ENCODE data around the gene SLC35F3. TPM values are rescaled to one million over a fixed set of nuclear protein-coding genes. Genes with fewer than 3 reads are reported as not detected.
"Not testable (repeated sequence)": the region's sequence is repeated elsewhere in the genome, so short reads cannot be mapped to it uniquely, and the experiment has no call there.

SLC35F3 gene
- total RNA-seq, 1 donor from 2014 or later: 0.36 TPM

DNA sequence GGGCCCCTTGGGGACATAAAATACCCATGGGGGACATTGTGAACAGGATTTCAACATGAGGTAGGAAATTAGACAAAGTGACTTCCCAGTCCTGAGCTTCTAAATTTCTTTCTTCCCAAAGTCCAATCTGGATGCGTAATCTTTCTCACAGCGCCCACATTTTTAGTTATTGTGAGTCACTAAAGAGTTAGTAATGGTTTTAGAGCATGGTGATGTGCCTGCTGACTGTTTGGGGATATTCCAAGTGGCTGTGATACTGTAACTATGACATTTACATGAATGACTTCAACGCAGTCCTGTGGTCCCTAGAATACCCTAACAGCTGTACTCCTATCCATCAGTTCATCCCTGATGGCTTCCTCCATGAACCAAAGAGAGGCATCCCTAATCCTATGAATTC lies 244.7 kb downstream of the SLC35F3 start:
- no peak overlapping the region for H3K27ac Mint-ChIP-seq (ENCODE audit: unreplicated experiment)
- no peak overlapping the region for H3K4me3 Mint-ChIP-seq (ENCODE audit: unreplicated experiment)
- peaks cover 4% of the 10 kb centered on the region for H3K36me3 Mint-ChIP-seq (ENCODE audit: low read depth, unreplicated experiment)
- peaks cover 4% of the 10 kb centered on the region for H3K4me1 Mint-ChIP-seq (ENCODE audit: unreplicated experiment)
- H3K9me3 Mint-ChIP-seq (ENCODE audit: unreplicated experiment): no peaks in the 10 kb centered on the region
- H3K27me3 Mint-ChIP-seq (ENCODE audit: unreplicated experiment): peaks cover 3% of the 10 kb centered on the region
- no peak for DNase-seq (ENCODE audit: low spot score)
- TF ChIP-seq, protein P1, sequence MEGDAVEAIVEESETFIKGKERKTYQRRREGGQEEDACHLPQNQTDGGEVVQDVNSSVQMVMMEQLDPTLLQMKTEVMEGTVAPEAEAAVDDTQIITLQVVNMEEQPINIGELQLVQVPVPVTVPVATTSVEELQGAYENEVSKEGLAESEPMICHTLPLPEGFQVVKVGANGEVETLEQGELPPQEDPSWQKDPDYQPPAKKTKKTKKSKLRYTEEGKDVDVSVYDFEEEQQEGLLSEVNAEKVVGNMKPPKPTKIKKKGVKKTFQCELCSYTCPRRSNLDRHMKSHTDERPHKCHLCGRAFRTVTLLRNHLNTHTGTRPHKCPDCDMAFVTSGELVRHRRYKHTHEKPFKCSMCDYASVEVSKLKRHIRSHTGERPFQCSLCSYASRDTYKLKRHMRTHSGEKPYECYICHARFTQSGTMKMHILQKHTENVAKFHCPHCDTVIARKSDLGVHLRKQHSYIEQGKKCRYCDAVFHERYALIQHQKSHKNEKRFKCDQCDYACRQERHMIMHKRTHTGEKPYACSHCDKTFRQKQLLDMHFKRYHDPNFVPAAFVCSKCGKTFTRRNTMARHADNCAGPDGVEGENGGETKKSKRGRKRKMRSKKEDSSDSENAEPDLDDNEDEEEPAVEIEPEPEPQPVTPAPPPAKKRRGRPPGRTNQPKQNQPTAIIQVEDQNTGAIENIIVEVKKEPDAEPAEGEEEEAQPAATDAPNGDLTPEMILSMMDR (IDR thresholded peaks at IDR 0.05; ENCODE audit: unreplicated experiment): no peak

DNA sequence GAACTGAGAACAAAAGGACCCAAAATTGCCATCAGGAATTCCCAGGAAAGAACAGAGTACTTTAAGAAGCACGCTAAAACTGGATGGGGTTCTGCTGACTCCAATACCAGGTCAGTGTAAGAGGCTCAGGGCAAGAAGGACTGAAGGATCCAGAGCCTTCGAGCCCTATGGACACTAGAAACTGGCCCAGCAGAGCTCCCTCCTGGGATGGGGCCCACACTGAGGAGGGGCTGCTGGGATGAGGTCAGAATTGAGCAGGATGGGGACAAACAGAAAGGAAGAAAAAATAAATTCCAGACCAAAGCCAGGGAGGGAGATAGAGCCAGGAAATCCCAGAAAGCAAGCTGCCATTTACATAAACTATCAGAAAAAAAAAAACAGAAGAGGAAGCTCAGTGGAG lies 246.4 kb downstream of the SLC35F3 start:
- H3K4me1 Mint-ChIP-seq (ENCODE audit: unreplicated experiment): peaks cover 4% of the 10 kb centered on the region
- TF ChIP-seq, protein P1 (IDR thresholded peaks at IDR 0.05; ENCODE audit: unreplicated experiment): no peak
- H3K9me3 Mint-ChIP-seq (ENCODE audit: unreplicated experiment): no peaks in the 10 kb centered on the region
- peaks cover 4% of the 10 kb centered on the region for H3K36me3 Mint-ChIP-seq (ENCODE audit: low read depth, unreplicated experiment)
- H3K4me3 Mint-ChIP-seq (ENCODE audit: unreplicated experiment): no peak overlapping the region
- no peak for DNase-seq (ENCODE audit: low spot score)
- peaks cover 3% of the 10 kb centered on the region for H3K27me3 Mint-ChIP-seq (ENCODE audit: unreplicated experiment)
- no peak overlapping the region for H3K27ac Mint-ChIP-seq (ENCODE audit: unreplicated experiment)

DNA sequence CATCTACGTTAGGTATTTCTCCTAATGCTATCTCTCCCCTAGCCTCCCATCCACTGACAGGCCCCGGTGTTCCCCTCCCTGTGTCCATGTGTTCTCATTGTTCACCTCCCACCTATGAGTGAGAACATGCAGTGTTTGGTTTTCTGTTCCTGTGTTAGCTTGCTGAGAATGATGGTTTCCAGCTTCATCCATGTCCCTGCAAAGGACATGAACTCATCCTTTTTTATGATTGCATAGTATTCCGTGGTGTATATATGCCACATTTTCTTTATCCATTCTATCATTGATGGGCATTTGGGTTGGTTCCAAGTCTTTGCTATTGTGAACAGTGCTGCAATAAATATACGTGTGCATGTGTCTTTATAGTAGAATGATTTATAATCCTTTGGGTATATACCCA lies 247.9 kb downstream of the SLC35F3 start:
- not testable (repeated sequence) for DNase-seq (ENCODE audit: low spot score); H3K4me3 Mint-ChIP-seq (ENCODE audit: unreplicated experiment); H3K27me3 Mint-ChIP-seq (ENCODE audit: unreplicated experiment); H3K27ac Mint-ChIP-seq (ENCODE audit: unreplicated experiment); H3K36me3 Mint-ChIP-seq (ENCODE audit: low read depth, unreplicated experiment); H3K4me1 Mint-ChIP-seq (ENCODE audit: unreplicated experiment); H3K9me3 Mint-ChIP-seq (ENCODE audit: unreplicated experiment)

DNA sequence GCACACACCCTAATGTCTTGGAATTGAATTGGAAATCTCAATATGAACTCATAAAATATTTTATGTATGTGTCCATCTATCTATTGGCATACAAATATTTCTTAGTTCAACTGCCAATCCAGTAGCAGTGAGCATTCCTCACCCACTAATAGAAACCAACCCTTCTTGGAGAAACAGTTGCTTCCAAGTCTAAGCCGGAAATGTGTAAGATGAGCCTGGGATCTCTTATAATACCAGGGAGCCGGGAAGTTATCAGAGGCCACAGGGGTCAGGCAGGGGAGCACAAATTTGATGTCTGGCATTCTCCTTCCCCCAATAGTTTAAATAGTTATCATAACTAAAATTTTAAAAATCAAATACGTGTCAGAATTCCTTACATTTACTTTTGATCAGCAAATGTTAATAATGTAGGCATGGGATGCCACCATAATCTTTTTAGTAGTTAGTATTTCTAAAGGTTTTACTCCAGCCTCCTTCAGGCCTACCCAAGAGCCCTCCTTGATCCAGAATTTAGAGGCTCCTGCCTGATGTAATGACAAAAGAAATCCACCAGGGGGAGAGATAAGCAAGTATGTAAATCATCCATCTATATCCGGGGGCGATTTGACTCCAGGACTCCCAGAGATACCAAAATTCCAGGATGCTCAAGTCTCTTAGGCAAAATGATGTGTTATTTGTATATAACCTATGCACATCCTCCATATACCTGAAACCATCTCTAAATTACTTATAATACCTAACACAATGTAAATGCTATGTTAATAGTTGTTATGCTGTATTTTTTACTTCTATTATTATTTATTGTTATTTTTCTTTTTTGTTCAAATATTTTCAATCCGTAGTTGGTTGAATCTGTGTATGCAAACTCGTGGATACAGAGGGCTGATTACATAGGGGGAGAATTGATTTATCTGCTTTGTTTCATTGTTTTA lies 250.1 kb downstream of the SLC35F3 start:
- peak; percentile 44 for DNase-seq (ENCODE audit: low spot score)
- H3K36me3 Mint-ChIP-seq (ENCODE audit: low read depth, unreplicated experiment): no peaks in the 10 kb centered on the region
- H3K9me3 Mint-ChIP-seq (ENCODE audit: unreplicated experiment): no peaks in the 10 kb centered on the region

DNA sequence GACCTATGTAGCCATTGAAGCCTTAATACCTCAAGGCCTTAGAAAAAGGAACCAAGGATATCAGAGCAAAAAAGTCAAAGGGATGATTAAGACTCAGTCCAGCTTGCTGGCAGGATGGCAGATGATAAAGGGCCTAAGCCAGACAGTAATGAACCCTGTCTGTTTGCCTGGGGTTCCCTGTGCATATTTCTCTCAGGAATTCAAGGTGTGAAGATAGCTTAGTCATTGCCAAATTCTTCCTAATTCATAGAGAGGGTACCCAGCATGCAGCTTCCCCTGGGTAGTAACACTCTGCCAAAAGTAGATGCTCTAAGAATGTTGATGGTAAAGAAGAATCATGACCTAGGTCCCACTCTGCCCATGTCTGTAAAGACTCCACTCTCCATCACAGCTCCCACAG lies 258.2 kb downstream of the SLC35F3 start:
- Mint-ChIP-seq H3K27me3 (ENCODE audit: unreplicated experiment) (peaks cover 4% of the 10 kb centered on the region), H3K27ac (ENCODE audit: unreplicated experiment) (no peak overlapping the region), H3K36me3 (ENCODE audit: low read depth, unreplicated experiment) (no peaks in the 10 kb centered on the region), H3K9me3 (ENCODE audit: unreplicated experiment) (no peaks in the 10 kb centered on the region), H3K4me3 (ENCODE audit: unreplicated experiment) (no peak overlapping the region), H3K4me1 (ENCODE audit: unreplicated experiment) (no peaks in the 10 kb centered on the region)
- no peak for DNase-seq (ENCODE audit: low spot score)
- TF ChIP-seq, protein P1 (IDR thresholded peaks at IDR 0.05; ENCODE audit: unreplicated experiment): no peak

More for the DNA sequence above, 250.1 kb downstream of the SLC35F3 start:
- H3K4me3 Mint-ChIP-seq (ENCODE audit: unreplicated experiment): no peak overlapping the region
- peaks cover 4% of the 10 kb centered on the region for H3K4me1 Mint-ChIP-seq (ENCODE audit: unreplicated experiment)
- TF ChIP-seq, protein P1 (IDR thresholded peaks at IDR 0.05; ENCODE audit: unreplicated experiment): peak; percentile 97
- H3K27ac Mint-ChIP-seq (ENCODE audit: unreplicated experiment): no peak overlapping the region
- peaks cover 1% of the 10 kb centered on the region for H3K27me3 Mint-ChIP-seq (ENCODE audit: unreplicated experiment)
